Measurements from ENCODE around the gene SHROOM3.

- TF ChIP-seq EZH2 (IDR thresholded peaks at IDR 0.05; ENCODE audit: borderline replicate concordance, insufficient read depth, low read depth, low read length, poor library complexity, severe bottlenecking), result no peak
- TF ChIP-seq CTCF (IDR thresholded peaks at IDR 0.05), result no peak
These were observed 346.9 kb downstream of the SHROOM3 start for GRCh38 chr4:76781698-76782595.
